HG03175 (cell line): ENCODE results near the gene BCL2.

Experiments used
- ATAC-seq: cut with Tn5 transposase; IDR thresholded peaks from one replicate; pipeline ENCODE4 v1.9.1; 2021; ENCODE audit warnings: mild to moderate bottlenecking, moderate library complexity; ENCODE audit not compliant: unreplicated experiment

Gene BCL2

DNA sequence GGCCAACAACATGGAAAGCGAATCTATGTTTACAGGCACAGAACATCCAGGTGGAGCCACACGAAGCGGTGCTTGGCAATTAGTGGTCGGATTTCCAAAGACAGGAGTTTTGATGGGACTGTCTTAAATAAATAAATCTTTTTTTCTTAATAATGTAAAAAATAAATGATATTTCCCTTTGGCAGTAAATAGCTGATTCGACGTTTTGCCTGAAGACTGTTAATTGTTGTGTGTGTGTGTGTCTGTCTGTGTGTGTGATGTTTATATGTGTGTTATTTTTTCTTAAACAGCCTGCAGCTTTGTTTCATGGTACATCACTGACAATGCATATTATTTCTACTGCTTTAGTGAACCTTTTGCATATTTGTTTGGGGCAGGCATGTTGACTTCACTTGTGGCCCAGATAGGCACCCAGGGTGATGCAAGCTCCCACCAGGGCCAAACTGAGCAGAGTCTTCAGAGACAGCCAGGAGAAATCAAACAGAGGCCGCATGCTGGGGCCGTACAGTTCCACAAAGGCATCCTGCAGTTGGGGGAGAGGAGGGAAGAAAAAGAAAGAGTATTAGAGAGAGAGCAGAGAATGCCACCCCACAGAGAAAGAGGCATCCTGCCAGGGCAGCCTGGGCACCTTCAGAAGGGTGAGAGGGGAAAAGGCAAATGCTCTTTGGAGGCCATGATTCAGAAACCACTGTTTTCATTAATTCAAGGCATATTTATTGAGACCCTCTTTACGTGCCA lies 191.2 kb downstream of the BCL2 start:
- ATAC-seq = no peak

DNA sequence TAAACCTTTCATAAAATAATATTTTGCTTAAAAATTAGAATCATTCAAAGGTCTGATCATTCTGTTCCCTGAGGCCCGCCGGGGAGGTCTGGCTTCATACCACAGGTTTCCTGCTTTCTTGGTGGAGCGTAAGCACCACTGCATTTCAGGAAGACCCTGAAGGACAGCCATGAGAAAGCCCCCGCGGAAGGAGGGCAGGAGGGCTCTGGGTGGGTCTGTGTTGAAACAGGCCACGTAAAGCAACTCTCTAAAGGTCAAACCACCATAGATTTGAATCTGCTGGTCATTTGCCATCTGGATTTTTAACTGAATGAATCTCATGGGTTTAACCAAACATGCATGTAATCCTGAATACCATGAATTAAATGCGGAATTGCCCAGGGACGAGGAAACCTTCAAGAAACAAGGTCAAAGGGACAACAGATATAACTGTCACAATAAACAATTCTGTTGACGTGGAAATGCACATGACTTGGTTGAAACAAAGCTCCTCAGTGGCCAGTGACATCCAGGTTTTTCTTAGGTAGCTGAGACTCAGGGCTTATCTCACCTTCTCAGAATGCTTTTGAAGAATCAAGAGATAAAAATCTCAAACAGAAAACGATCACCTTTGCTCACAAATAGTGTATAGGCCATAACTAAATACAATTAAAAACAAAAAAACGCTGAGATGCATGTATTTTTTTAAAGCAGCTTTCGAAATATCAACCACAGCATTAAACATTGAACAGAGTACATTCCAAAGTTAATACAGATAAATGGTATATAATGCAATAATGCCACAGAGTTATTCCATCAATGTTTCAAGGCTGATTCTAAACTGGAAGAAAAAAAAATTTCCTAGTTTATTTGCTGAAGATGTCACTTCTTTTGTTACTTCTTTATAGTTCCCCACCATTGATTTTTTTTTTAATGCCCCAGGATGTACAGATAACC lies 193.2 kb downstream of the BCL2 start:
- ATAC-seq = no peak

DNA sequence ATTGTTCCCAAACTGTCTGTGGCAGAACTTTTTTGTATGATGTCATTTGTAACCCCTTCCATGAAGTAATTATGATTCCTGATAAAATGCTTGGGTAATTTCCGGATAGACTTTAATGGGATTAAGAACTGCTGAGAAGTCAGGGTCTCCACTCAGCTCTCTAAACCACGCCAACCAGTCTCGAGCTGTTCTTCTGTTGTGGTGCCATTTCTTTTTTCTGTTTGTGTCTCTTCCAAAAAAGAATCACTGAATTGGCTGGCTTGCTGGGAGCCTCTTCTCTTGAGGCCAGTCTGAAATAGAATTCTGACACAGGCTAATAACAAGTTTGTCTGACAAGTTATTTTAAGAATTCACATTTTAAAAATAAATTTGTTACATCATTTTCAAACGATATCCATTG lies 198.9 kb downstream of the BCL2 start:
- no peak for ATAC-seq

DNA sequence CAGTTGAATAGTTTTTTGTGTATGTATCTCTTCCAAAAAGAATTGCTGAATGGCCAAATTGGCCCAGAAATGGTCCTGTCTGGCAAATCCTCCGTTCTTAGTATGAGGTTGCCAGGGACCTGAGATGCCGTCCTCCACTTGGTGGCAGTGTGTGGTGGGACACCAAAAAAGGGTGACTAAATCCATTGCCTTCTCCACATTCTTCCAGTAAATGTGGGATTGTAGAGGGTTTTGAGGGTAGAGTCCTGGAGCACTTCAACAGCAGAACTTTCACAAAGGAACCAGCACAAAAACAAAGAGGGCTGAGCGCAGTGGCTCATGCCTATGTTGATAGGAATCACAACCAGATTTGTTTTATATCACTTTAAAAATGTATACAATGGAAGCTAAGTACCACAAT lies 199.9 kb downstream of the BCL2 start:
- no peak for ATAC-seq

DNA sequence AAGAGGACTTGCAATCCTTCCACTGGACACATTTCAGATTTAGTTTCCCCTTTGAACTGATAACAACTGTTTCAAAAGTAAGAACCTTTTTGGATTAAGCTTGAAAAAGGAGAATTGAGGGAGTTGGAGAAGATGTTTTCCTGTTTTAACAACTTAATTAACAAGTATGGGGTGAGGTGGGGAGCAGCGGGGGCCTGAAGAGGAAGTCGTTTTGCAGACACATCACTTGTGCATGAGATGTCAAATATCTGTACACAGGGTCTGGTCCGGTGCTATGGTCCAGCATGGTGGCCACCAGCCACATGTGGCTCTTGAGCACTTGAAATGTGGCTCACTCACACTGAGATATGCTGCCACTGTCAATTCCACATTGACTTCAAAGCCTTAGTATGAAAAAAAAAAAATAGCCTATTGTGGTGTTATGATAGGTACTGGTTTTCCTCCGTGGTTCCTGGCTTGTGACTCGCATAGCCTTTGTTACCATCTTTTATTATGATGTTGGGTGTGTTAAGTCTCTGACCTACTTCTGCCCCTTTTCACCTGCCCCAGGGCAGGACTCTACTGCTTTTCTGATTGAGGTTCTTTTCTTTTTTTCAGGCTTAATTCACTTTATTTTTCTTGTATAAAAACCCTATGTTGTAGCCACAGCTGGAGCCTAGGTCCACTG lies 205.5 kb downstream of the BCL2 start:
- no peak for ATAC-seq

DNA sequence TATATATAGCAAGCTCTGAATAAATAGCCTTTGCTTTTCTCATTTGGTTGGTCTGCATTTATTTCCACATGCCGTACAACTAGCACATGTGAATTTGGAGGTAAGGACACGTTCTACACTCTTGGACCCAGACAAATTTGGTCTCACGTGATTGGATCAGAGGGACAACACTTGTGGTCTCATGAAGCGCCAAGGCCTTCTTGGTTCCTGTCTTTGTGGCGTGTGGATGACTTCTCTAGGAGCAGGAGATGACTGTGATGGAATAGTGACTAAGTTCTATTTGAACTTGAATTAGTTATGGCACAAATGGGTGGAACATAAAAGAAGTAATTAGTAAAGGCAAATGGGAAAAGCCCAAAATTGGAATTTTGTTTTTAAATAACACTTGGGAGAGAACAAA lies 206.9 kb downstream of the BCL2 start:
- no peak for ATAC-seq

DNA sequence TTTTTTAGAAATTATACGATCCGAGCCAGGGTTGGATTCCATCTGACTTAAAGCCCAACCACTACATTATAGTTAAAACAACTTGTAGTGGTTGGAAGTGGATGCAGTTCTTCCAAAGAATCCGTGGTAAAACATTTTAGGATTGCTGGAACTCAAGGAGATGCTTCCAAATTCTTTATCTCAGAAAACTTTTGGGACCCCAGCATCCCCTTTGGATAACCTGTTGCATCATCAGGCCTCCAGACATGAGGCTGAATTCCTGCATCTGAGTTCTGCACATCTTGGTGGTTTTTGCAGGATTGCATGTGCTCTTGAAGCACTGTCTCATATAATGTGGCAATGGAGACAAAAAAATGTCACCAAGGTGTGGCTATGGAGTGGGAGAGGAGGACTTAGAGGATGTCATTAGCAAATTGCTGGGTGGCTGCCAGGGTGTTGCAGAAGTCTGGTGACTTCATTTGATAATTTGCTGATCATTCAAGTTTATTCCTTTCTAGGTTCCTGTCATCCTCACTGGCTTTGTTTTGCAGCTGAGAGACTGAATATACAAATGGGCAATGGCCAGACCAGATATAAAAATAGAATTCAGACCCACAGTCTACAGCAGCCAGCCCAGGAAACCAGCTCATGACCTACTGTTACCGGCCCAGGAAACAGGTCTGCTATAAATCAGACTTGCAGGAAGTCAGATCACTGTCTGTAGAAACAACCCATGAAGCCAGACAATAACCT lies 207.7 kb downstream of the BCL2 start:
- ATAC-seq = peak; percentile 62

DNA sequence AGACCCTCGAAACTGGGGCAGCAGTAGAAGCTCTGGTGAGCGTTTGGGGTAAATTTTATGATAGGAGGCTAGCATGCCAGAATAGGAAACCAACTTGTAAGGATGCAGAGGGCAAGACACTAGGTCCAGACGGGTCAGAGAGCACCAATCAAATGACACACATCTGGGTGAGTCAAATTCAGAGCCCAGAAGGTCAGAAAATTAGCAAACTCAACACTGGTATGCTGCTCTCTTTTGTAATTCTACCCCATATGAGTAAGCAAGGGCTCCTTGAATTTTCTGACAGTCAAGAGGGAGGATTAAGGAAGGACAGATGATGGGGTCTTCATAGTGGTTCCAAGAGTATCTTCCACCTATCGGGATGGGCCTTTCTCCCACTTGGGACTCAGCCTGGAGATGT lies 209.8 kb downstream of the BCL2 start:
- no peak for ATAC-seq

DNA sequence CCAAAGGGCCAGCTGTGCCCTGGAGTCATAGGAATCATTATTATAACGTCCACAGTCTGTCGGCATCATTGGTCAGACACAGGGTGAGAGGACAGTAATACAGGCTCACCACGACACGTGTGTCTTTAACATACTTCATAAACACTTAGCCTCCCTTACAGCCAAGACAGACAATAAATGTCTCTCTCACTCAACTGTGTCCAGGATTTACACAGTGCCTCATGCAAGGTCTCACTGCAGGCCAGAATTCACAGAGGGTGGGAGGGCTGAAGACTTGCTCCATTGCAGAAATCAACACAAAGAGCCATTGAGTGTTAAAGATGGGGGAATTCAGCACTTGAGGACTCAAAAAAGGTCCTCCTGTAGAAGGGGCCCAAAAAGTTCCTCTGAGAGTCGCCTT lies 210.5 kb downstream of the BCL2 start:
- no peak for ATAC-seq

DNA sequence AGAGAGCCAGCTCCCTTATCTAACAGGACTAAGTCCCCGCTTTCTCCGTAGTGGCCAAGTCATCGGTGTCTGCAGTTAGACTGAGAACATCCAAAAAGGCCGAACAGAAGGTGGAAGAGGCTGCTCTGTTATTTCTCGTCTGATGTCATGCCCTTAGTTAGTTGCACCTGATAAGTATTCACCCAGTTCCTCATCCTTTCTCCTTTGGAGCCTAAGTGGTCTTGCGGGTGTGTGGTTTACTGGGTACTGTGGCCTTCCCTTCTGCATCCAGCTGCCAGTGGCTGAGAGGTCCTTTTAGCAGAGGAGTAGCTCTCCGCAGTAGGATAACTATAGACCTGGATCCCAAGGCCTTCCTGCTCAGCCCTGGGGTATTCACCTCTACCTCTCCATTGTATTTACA lies 211.6 kb downstream of the BCL2 start:
- ATAC-seq = no peak

DNA sequence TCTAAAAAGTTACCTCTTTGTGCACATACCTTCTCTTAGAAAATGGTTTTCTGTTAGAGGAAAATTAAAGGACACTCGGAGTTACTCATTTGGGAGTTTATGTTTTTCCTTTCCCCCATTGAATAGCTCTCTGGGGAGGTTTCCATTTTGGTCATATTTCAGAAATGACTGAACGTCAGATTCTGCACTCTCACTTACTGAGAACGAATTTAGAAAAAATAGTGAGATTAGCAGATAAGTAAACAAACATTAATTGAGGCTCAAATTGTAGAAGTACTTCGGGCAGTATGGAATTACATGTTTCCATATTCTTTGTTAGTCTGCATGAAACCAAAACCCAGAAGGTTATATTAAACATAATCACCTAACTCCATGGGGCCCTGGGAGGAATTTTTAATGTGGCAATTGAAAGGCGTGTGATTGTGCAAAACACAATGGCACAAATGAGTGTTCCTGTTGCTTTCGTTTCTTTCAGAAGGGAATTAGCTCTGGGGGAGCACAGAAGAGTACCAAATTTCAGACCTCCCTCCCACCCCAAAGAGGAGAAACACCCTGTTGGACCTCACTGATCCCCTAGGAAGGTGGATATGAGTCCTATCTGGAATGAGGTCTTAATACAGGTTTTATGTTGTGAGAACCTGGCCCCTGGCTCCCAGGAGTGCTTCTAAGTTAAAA lies 212.3 kb downstream of the BCL2 start:
- ATAC-seq = peak; percentile 30

DNA sequence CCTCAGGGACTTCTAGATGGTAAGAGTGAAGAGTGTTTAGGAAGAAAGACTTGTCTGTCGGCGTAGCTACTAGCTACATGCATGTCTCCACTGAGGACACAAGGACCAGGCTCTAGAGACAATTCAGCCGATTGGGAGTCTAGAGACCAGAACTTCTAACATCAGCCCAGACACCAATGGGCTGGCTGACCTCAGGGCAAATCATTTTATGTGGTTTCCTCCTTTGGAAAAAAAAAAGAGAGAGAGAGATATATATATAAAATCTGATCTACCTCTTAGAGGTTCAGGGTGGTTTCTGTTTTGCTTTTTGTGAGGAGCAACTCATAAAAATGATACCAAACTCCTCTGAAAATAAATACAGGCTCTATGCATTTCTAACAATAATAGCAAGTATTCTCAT lies 212.8 kb downstream of the BCL2 start:
- peak; percentile 31 for ATAC-seq

DNA sequence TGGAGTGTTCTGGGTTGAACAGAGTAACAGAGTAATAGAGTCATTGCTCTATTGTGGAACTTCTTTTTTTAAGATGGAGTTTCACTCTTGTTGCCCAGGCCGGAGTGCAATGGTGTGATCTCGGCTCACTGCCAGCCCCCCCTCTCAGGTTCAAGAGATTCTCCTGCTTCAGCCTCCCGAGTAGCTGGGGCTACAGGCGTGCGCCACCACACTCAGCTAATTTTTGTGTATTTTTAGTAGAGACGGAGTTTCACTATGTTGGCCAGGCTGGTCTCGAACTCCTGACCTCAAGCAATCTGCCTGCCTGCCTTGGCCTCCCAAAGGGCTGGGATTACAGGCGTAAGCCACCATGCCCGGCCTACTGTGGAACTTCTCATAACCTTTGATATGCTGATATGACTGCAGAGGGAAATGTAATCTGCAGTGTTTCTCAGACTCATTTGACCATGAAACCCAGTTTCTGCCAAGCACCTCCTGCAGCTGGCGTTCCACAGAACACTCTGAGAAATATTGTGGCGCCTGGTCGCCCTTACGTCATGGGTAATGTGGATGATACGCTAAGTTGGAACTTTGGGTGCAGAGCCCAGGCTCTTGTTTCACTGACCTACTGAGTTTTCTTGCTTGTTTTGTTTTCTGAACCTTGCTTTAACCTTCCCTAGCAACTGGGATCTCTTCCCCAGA lies 213.8 kb downstream of the BCL2 start:
- peak; percentile 79 for ATAC-seq

DNA sequence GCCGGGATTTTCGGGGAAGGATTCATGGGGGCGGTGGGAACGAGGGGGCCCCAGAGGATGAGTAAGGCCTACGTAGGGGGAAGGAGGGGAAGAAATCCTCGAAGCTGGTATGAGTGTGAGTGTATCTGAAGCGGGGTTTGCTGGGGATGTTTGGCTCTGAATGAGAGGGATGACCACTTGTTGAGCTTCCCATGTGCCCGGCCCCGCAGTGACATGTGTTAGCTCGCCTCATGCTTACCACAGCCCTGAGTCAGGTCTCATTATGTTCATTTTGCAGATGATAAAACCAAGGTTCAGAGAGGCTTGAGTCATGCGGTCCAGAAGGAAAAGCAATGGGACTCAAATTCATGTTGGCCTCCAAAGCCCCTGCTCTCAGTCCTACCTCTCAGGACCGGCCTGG lies 214.7 kb downstream of the BCL2 start:
- no peak for ATAC-seq

DNA sequence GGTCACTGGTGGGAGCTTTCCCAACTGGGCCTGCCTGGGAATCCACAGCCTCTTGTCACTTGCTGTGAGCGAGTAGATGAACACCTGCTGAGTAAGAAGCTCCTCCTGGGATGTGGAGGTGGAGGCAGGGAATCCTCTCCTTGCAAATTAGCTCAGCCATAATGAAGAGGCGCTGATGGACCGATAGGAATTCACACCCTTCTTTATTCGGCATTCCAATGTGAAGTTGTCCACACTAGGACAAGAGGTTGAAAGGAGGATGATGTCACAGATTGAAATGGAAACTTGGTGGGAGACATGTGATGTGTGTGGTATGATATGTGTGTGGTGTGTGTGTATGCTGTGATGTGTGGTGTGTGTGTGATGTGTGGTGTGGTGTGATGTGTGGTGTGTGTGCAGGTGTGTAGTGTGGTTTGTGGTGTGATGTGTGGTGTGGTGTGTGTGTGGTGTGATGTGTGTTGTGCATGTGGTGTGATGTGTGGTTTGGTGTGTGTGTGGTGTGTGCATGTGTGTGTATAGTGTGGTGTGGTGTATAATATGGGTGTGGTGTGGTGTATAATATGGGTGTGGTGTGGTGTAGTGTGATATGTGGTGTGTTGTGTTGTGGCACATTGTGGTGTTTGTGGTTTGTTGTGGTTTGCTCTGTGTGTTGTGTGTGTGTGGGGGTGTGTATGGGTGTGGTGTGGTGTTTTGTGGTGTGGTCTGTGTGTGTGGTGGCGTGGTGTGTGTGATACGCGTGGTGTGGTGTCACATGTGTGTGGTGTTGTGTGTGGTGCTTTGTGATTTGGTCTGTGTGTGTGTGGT lies 216.4 kb downstream of the BCL2 start:
- no peak for ATAC-seq

DNA sequence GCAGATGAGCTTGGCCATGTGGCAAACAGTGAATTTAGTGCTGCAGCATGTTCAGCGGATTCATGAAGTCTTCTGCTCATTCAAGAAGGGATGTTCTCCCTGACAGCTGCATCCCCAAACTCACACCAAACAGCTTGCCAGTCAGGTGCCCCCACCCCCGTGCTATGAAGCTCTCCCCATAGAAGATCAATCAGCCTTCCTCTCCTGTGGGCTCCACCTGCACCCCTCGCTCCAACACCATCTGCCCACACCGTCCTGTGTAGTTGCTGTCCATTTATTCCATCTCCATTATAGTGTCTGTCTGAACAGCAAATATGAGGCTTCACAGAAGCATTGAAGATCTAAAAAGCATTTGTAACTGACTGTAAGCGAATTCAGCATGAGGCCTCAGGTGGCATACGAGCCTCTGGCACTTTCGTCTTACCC lies 218.9 kb downstream of the BCL2 start:
- ATAC-seq = no peak

DNA sequence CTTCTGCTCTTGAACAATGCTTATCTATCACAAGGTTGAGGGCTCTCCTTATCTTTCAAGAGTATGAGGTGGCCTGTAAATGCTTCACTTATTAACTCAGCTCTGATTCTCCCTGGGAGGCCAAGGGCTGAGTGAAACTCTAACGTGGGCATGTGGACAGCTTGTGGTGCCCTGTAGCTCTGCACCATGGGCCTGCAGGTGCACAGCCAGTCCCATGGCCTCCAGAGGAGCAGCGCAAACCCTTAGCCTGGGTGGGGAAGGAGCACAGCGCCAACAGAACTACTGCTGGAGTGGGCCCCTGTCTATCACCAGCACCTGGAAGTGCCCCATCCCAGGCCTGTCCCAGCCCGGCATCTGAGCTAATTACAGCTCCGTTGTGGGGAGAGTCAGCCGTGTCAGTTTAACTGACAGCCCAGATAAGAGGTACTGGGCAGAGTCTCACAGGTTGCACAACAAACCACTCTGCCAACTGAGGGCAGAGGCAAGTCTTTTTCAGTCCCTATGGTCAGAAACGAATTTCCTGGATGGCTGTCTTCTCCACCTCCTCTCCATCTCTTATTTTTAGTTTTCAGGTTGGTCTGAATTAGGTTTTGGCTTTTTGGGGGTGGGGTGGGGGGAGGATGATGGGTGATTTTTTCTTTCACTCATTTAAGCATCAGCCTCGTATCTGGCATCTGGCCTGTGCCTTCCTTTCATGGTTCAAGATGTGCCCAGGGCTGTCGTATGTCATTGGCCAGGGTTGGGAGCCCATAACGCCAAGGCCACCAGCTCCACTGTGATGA lies 219.5 kb downstream of the BCL2 start:
- ATAC-seq = peak; percentile 73
